ENCODE results near the gene HDHD3.

The HDHD3 gene

DNA sequence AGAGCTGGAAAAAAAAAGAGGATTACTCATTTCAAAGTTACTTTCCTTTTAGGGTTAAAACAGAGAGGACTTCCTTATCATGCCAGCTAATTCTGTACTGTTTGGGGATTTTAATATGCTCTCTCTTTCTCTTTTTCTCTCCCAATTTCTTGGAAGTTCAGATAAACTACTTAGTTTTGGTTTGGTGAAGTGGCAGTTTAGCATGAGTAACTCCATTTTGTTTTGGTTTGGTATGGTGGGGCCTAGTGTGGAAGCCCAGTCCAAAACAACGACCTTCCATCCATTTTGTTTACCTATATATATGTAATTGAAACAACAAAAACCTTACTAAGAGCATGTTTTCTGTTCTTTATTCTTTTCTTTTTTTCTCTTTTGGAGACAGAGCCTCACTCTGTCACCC lies 31.1 kb downstream of the HDHD3 start:
- no peak overlapping the region for H3K27ac ChIP-seq
- TF ChIP-seq, protein P1, sequence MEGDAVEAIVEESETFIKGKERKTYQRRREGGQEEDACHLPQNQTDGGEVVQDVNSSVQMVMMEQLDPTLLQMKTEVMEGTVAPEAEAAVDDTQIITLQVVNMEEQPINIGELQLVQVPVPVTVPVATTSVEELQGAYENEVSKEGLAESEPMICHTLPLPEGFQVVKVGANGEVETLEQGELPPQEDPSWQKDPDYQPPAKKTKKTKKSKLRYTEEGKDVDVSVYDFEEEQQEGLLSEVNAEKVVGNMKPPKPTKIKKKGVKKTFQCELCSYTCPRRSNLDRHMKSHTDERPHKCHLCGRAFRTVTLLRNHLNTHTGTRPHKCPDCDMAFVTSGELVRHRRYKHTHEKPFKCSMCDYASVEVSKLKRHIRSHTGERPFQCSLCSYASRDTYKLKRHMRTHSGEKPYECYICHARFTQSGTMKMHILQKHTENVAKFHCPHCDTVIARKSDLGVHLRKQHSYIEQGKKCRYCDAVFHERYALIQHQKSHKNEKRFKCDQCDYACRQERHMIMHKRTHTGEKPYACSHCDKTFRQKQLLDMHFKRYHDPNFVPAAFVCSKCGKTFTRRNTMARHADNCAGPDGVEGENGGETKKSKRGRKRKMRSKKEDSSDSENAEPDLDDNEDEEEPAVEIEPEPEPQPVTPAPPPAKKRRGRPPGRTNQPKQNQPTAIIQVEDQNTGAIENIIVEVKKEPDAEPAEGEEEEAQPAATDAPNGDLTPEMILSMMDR (conservative IDR thresholded peaks at IDR 0.05), result no peak

DNA sequence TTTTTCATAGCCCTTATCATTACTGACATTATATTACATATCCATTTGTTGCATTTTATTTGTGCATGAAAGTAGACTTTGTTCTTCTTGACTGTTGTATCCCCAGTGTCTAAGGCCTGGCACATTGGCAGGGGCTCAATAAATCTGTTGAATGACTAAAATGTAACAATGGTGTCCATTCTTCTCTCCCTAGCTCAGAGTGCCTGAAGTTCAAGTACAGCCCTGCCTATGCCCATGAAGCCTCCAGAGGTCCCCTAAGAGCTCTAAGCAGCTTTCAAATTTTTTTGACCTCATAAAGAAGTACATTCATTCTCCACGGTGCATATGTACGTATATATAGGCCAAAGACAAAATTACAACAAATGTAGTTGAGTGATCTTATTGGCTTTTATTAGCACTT lies 31.6 kb downstream of the HDHD3 start:
- TF ChIP-seq, protein P1 (conservative IDR thresholded peaks at IDR 0.05), result no peak
- H3K27ac ChIP-seq, result no peak overlapping the region

DNA sequence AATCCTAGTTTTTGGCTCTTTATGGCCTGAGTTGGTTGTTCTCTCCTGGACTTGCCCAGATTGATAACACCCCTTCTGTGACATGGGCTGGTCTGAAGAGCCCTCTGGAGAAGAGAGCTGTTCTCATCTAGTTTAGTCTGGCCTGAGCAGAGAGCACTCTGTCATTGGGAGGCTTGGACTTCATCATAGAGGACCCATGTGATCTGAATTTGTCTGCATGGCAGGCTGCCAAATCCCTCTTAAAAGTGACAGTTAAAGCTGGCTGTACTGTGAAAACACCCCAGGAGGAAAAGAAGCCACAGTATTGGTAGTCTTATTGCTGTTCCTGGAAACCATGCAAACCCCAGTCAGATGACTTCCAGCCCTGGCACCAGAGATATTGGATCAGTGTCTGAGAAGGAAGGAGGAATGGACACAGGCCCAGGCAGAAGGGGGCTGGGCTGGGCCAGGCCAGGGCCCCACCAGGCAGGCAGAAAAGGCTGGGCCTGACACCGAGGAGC lies 33.0 kb downstream of the HDHD3 start:
- peak overlapping the region; percentile 62 for H3K27ac ChIP-seq
- TF ChIP-seq, protein P1 (conservative IDR thresholded peaks at IDR 0.05), result no peak

DNA sequence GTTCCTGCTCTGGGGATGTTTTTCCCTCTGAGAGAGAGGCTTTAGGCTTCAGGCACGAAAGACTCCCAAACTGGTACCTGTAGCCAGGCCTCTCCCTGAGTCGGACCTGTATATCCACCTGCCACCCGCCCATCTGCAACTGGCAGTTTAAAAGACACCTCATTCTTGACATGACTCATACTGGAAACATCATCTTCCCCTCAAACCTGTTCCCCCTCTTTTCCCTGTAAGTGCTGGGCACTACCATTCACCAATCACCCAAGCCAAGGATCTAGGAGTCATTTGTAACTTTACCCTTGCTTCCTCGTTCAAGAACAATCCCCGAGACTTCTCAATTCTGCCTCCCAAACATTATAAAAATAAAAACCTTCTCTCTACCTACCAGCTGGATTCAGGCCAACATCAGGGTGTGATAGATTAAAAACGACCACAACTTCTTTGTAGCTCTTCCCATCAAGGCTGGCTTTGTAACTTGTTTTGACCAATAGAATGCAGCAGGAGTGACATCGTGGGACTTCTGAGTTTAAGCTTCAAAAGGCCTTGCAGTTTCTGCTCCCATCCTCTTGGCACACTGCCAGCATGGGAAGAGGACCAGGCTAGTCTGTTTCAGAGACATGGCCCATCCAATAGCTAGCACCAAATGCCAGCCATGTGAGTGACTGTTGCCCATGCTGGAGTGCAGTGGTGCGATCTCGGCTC lies 34.9 kb downstream of the HDHD3 start:
- TF ChIP-seq, protein P1 (conservative IDR thresholded peaks at IDR 0.05), result no peak
- no peak overlapping the region for H3K27ac ChIP-seq

DNA sequence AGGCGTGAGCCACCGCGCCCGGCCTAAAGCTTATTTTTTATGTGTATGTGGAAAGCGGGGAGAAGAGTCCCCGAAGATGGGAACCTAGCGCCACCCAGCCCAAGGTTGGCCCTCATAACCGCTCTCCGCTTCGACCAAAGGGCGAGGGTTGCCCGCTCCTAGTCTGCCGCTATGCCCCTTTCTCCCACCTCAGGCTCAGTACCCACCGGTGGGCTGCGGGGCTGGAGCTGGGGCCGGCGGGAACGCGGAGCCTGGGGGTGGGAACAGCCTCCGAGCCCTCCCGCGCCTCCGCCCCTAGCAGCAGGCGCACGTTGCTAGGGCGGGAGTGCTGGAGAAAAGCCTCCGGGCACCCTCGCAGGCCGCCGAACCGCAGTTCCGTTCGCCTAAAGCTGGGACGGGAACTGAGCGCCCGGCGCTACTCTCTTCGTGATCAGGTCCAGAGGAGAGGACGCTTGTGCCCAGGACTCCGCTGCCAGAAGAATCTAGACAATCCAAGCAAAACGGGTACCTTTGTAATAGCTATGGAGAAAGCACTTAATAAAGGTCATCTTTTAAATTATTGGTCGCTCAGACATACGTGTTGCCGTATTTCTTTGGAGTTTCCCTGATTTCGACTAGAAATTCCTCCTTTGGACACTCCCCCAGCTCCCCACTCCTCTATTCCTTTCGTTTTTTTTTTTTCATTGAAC lies 36.6 kb downstream of the HDHD3 start, which contains the start of gene WDR31:
Gene WDR31 (minus strand): TSS at position 265 of the 689 bp plus-strand sequence. CDS start 8,253 bp downstream, outside the sequence.
- peak within 1 kb of the TSS; percentile 75 for H3K27ac ChIP-seq
- TF ChIP-seq, protein P1 (conservative IDR thresholded peaks at IDR 0.05), result no peak; the same call in 1 of the 2 replicates

DNA sequence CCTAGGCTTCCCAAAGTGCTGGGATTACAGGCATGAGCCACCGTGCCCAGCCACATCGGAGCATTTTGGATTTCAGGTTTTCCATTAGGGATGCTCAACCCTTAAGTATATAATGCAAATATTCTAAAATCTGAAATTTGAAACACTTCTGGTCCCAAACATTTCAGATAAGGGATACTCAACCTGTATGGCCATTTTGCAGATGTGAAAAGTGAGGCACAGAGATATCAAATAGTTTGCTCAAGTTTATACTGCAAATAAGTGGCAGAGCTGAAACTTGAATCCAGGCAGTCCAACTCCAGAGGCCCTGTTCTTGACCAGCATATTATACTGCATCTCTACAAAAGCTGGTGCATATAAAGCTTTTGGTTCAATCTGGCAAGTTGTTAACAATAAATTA lies 39.1 kb downstream of the HDHD3 start:
- TF ChIP-seq, protein P1 (conservative IDR thresholded peaks at IDR 0.05), result no peak
- no peak overlapping the region for H3K27ac ChIP-seq

DNA sequence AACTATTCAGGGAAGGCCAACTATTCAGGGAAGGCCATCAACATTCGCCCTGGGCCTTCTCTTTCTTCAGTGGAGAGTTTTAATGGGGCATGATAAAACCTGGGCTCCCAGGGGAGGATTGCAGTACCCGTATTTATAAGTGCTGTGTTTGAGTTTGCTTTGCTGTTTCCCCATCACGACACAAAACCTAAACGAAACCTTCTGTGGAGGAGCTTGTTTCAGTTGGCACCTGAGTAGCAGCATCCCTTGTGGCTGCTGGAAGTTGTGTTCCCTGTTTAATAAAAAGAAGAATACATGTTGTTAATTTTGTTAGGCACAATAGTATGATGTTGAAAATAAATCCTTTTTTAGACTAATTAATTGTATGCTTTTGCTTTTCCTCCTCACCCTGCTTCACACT lies 45.0 kb downstream of the HDHD3 start:
- TF ChIP-seq, protein P1 (conservative IDR thresholded peaks at IDR 0.05), result no peak
- no peak overlapping the region for H3K27ac ChIP-seq

All from VCaP (cell line).